ENCODE data around the gene CLDN9.

CLDN9 gene

GRCh38 chr16:2974319-2975056, 38.2 kb upstream of the CLDN9 start:
- DNase-seq: no peak

DNA sequence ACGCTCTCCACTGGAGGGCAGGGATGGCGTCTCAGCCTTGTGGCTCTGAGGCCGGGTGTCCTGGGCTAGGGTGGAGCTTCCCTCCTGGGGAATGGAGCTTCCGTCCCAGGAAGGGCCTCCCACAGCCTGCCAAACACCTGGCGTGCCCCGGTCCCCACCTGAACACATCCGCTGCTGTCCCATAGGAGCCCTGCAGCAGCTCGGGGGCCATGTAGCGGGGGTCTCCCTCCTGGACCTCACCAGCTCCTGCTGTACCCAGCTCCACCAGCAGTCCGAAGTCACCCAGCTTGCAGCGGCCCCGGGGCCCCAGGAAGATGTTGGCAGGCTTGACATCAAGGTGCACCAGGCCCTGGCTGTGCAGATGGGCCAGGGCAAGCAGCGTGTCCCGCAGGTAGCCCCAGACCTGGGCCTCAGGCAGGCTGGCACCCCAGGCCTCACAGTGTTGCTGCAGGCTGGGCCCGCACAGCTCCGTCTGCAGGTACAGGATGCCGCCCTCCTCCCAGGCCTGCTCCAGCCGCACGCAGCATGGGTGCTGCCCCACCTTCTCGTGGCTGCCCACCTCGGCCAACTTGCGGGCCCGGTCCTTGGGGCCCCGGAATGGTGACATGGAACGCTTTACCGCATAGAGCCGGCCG, 37.4 kb upstream of the CLDN9 start:
- no peak for DNase-seq

DNA sequence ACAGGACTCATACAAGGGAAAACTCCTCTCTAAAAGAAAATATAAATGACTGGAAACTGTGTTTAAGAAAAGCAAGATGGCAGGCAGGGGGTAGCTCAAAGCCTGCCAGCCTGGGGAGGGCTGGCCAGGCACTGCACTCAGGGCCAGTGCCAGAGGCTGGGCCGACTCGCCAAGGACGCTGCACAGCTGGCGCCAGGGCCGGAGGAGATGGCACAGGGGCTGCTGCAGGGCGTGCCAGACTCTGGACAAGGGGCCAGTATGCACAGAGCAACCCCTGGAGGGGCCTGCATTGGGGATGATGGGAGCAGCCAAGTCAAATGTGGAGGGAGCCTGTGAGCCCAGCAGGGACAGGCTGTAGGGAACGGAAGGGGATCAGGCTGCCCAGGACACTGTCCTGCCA, 36.5 kb upstream of the CLDN9 start:
- DNase-seq: no peak

GRCh38 chr16:2976673-2977072, 36.0 kb upstream of the CLDN9 start:
- no peak for DNase-seq

DNA sequence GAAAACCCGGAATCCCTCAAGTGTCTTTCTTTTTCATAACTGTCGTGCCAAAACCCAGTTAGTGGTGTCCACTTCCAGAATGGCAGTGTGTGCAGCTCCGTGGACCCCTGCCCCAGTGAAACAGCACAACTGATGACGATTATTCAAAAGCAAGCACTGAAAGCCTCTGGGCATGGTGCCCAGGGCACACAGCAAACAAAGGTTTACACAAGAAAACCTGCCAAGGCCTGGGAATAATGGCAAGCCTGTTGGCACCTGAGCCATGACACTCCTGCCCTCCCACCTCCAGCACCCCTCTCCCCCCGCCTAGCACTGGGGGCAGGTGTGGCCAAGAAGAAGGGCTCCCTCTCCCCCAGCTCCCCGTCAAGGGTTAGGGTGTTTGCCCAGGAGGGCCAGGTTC, 35.3 kb upstream of the CLDN9 start:
- peak; percentile 42 for DNase-seq

DNA sequence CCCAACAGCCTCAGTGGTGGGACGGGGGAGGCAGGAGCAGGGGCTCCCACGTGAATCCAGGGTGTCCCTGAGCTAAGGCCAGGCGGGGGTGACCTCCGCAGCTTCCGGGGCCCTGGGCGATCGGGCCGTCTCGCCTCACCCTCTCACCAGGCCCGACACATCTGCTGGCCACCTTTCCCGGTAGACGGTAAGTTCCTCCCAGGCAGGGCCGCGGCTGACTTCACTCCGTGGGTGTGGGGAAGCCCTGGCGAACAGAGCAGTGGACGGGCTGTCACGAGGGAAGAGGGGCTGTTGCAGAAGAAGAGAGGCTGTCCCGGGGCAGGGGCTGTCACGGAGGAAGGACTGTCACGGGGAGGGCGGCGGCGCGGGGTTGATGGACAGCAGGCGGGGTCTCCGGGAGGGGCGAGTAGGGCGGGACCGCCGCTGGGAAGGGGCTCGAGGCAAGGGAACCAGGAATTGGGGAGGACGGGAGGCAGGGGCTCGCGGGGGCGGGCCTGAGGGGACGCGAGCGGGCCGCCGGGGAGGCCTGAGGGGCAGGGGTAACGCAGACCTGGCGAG, 33.0 kb upstream of the CLDN9 start:
- no peak for DNase-seq

DNA sequence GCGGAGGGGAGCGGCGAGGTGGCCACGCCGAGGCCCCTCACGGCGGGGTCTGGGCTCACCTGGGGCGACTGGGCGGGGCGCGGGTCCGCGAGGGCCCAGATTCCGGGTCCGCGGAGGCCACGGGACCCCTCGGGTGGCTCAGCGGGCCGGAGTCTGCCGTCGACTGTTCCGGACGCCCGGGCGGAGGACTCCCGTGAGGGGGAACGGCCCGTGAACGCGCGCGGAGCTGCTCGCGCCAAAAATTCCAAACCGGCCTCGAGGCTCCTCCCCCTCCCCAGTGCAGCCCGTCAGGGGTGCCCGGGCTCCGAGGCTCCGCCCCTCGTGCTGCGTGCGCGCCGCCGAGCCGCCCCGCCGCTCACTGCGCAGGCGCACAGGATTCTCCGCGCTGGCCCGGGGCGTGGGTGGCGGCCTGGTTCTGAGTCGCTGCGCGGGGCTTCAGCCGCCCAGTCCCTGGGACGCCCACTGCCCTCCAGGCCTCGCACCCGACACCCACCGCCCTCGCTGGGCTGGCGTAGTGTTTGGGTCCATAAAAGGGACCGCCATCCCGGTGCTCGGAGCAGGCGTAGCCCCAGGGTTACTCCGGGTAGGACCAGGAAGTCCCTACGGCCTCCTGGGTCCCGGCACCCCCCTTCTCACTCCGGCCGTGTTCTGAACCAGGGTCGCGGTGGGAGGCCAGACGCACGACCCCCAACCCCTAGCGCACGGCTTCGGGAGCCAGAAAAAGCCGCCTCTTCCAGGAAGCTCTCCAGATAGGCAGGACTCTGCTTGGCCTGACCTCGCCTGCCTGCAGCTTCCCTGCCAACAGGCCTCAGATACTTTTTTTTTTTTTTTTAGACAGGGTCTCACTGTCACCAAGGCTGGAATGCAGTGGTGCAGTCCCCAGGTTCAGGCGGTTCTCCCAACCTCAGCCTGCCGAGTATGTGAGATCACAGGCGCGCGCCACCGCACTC, 32.2 kb upstream of the CLDN9 start, which contains the start of gene PKMYT1:
Gene PKMYT1, minus strand, starts transcription at position 220 of the 950 bp plus-strand sequence. CDS start 789 bp downstream, outside the sequence.
- peak; percentile 59 for DNase-seq

GRCh38 chr16:2981177-2981898, 31.4 kb upstream of the CLDN9 start:
- DNase-seq: no peak

GRCh38 chr16:2981899-2982250, 30.8 kb upstream of the CLDN9 start:
- no peak for DNase-seq

DNA sequence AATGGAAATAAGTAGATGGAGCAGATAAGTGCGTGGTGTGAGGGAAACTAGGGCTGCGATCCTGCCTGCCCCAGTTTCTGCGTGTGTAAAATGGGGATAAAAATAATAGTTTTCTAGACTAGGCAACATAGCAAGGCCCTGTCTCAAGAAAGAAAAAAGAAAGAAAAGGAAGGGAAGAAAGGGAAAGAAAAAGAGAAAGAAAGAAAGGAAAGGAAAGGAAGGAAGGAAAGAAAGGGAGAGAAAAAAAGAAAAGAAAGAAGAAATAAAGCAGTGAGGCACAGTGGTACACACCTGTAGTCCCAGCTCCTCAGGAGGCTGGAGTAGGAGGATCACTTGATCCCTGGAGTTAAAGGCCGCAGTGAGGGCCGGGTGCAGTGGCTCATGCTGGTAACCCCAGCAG, 30.3 kb upstream of the CLDN9 start:
- DNase-seq: no peak

DNA sequence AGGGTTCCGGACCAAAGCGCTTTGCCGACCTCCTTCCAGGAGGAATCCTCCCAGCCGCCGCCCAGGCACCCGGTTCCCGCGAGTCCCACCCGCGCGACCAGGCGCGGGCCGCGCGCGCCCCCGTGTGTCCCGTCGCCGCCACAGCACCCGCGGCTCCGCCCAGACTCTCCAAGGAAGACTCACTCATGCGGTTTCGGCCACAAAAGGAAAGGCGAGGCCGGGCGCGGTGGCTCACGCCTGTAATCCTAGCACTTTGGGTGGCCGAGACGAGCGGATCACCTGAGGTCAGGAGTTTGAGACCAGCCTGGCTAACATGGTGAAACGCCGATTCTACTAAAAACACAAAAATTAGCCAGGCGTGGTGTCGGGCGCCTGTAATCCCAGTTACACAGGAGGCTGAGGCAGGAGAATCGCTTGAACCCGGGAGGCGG, 29.0 kb upstream of the CLDN9 start:
- peak; percentile 49 for DNase-seq

- no peak for DNase-seq
Measured at GRCh38 chr16:2985462-2985861, 27.3 kb upstream of the CLDN9 start.

DNA sequence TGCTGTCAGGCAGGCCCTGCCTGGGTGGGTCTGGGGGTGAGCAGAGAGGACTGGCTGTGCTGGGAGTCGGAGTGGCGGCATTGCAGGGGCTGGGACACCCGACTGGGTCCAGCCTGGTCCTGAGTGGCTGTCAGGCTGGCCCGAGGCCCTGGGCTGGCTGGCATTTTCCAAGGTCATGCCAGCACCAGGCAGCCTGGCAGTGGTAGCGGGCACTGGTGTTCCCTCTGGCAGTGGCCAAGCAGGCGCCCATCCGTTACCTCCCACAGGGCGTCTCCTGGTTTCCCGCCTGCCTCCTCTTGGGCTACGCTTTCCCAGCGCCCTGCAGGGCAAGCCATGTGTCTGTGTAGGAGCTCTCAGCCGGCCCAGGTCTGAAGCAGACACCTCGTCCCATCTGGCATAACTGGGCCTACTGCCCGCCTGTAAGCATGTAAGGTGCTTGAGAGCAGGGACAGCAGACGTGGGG, 26.8 kb upstream of the CLDN9 start:
- DNase-seq: no peak

GRCh38 chr16:2986623-2987188, 26.0 kb upstream of the CLDN9 start:
- no peak for DNase-seq

DNA sequence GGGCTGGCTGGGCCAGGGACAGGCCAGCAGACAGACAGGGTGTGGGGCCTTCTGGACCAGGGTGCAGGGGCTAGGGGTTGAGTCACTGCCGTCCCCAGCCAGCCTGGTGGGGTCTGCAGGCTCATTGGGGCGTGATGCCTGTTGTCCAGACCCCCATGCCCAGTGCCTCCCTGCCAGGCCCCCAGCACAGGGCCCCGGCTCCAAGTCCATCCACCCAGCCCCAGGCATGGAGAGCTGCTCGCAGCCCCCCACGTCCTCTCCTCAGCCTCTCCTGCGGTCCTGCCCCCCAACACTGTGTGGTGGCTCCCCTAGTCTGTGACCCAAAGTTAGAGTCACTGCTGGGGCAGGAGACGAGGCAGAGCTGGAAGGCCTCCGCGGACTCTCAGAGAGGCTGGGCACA, 25.4 kb upstream of the CLDN9 start:
- no peak for DNase-seq

- no peak for DNase-seq
Measured at GRCh38 chr16:2987833-2988232, 24.9 kb upstream of the CLDN9 start.

- DNase-seq: no peak
Measured at GRCh38 chr16:2988590-2989099, 24.1 kb upstream of the CLDN9 start.

DNA sequence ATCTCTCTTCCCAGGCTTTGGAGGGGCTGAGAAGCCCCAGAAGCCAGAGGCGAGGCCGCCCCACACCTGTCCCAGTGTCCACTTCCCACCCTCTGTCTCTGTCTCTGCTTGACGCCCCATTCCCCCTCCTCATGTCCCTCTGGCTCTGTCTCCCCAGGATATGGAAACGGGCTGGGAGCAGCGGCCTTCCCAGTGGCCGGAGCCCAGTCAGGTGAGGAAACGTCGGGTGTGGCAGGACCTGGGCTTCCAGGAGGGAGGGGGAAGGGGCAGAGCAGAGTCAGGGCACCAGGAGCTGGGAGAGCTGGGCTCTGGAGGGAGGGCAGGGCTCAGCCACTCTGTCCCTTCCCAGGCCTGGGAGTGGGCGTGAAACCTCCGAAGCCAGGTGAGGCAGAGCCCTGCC, 21.8 kb upstream of the CLDN9 start:
- no peak for DNase-seq

GRCh38 chr16:2991566-2992261, 21.0 kb upstream of the CLDN9 start:
- no peak for DNase-seq

- DNase-seq: no peak
Measured at GRCh38 chr16:2992383-2993081, 20.2 kb upstream of the CLDN9 start.

DNA sequence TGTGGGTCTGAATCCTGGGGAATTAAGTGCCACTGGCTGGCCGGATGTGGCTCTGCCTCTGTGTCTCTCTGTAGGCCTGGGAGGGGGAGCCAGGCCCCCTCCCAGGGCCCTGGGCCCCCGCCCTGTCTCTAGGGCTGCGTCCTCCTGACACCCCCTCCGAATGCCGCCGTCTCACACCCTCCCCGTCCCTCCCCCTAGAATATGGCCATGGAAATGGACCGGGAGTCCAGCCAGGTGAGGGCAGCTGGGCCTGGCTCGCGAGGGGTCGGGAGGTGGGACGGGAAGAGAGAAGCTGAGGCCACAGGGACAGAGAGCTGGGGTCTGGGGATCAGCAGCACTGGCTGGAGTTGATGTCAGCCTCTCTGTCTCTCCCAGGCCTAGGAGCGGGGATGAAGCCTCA, 16.4 kb upstream of the CLDN9 start:
- DNase-seq: no peak

Measured in NCI-H774 (cell line).